Hair follicle dermal papilla cell (primary cell): Measurements from ENCODE around the gene SPACA5. TPM values are rescaled to one million over a fixed set of nuclear protein-coding genes. Genes with fewer than 3 reads are reported as not detected.

Source experiments
- total RNA-seq: library from RNA; depleted of rRNA; stranded (reverse); fragments of >200 nt; gene quantifications from 2 replicates; pipeline ENCODE4 v1.2.3, GENCODE V29; 2012

Gene SPACA5
- total RNA-seq = not detected in 2 replicates

GRCh38 chrX:48006688-48007087 lies at the start of gene SPACA5:
TSS of gene SPACA5 (plus strand) at chrX:48006988. CDS start at chrX:48007803, 815 bp downstream.

GRCh38 chrX:48003758-48004457 lies 2.9 kb upstream of the SPACA5 start, which contains the start of gene ZNF182:
TSS of gene ZNF182 (minus strand) at chrX:48003989. CDS start at chrX:48002609, 1,380 bp downstream.

Other genes starting within 250 kb of the SPACA5 start
- gene ZNF81, start 170.1 kb upstream of the SPACA5 start, total RNA-seq = 6.3 and 9.2 TPM in 2 replicates
- 2.1 and 2.8 TPM in 2 replicates for gene ZNF182, start 3.0 kb upstream of the SPACA5 start, total RNA-seq
- 1.5 and 2.1 TPM in 2 replicates for gene ZNF630, start 64.7 kb downstream of the SPACA5 start, total RNA-seq
- gene SPACA5B, start 123.6 kb downstream of the SPACA5 start, total RNA-seq = not detected in 2 replicates
- gene SSX5, start 189.8 kb downstream of the SPACA5 start, total RNA-seq = not detected in 2 replicates
- not detected in 2 replicates for gene SSX1, start 248.4 kb downstream of the SPACA5 start, total RNA-seq